A549 (cell line): ENCODE results near the gene MYO15A. TPM values are rescaled to one million over a fixed set of nuclear protein-coding genes. Genes with fewer than 3 reads are reported as not detected.

ENCODE experiments used
- ATAC-seq, 2 experiments: fragments of 200-7000 bp in 1 of 2; fragments of >200 bp in 1 of 2; cut with Nextera tagmentation in 1 of 2; cut with Tn5 transposase in 1 of 2; 3 replicates each; pipeline versions ENCODE4 v1.8.0 to v1.9.1; 2018 to 2020; ENCODE audit warnings: mild to moderate bottlenecking in 1 of 2, moderate library complexity in 1 of 2
- CTCF ChIA-PET: fragments of 300-600 bp; sonication (Branson Sonifier 250); formaldehyde crosslinking; extraction: SDS; loops from one replicate; lab custom pipeline; 2021; ENCODE audit warnings: antibody characterized with exemption, inconsistent platforms; lab: Yijun Ruan, JAX
- POLR2A ChIA-PET: fragments of 350-600 bp; formaldehyde crosslinking; extraction: SDS; loops from one replicate; lab custom pipeline; 2021; ENCODE audit warnings: antibody characterized with exemption, inconsistent platforms; lab: Yijun Ruan, JAX
- DNase-seq, 2 experiments: peaks; one replicate each; pipeline versions ENCODE4 v3.0.0 to v3.0.0-alpha.2; 2011 to 2016; ENCODE audit warnings: low read depth in 1 of 2, low spot score in 1 of 2
- FAIRE-seq: peaks from 2 replicates; lab custom pipeline; 2011; peaks lifted over from hg19 to GRCh38; lab: Jason Lieb, UNC
- H3K27ac ChIP-seq, 2 experiments: fragments of >200 bp; sonication (Bioruptor Twin); formaldehyde crosslinking; 3 replicates each; pipeline ENCODE4 v1.5.1; 2016 to 2017
- H3K4me1 ChIP-seq: fragments of >200 bp; sonication (Bioruptor Twin); formaldehyde crosslinking; 3 replicates; pipeline ENCODE4 v1.6.1; 2016
- H3K4me2 ChIP-seq: fragments of >200 bp; sonication (Bioruptor Twin); formaldehyde crosslinking; 3 replicates; pipeline ENCODE4 v1.6.1; 2016
- H3K4me3 ChIP-seq: fragments of >200 bp; sonication (Bioruptor Twin); formaldehyde crosslinking; 3 replicates; pipeline ENCODE4 v1.5.1; 2016
- H3K9me3 ChIP-seq: fragments of >200 bp; sonication (Bioruptor Twin); formaldehyde crosslinking; 3 replicates; pipeline ENCODE4 v1.6.1; 2016
- BHLHE40 ChIP-seq: IDR thresholded peaks from 2 replicates; pipeline ENCODE4 v1.6.1; 2012; ENCODE audit warnings: low read depth, low read length, inconsistent platforms
- EHMT2 ChIP-seq: fragments of 200-600 bp; sonication (generic); IDR thresholded peaks from 2 replicates; pipeline ENCODE4 v1.6.1; 2016; ENCODE audit warnings: antibody characterized with exemption, low read depth, mild to moderate bottlenecking, moderate library complexity
- ESRRA ChIP-seq: fragments of 150-350 bp; IDR thresholded peaks from 2 replicates; pipeline ENCODE4 v1.6.1; 2014; ENCODE audit warnings: mild to moderate bottlenecking, low read length, borderline replicate concordance
- FOSB ChIP-seq: fragments of 250-450 bp; sonication (Bioruptor Pico); IDR thresholded peaks from 2 replicates; pipeline ENCODE4 v1.5.0; 2020; ENCODE audit warnings: mild to moderate bottlenecking, moderate library complexity
- FOSL2 ChIP-seq, 2 experiments: fragments of 450-650 bp in 1 of 2; fragments of >200 bp in 1 of 2; sonication (Bioruptor Twin) in 1 of 2; formaldehyde crosslinking; IDR thresholded peaks; 2 replicates each; pipeline versions ENCODE4 v1.5.0 to v1.6.1; 2016 to 2020; ENCODE audit warnings: mild to moderate bottlenecking in 1 of 2, moderate library complexity in 1 of 2
- FOXS1 ChIP-seq: fragments of 250-450 bp; sonication (Bioruptor Pico); IDR thresholded peaks from 2 replicates; pipeline ENCODE4 v1.5.0; 2020; ENCODE audit warnings: mild to moderate bottlenecking, moderate library complexity
- HOXA7 ChIP-seq: fragments of 250-450 bp; sonication (Bioruptor Pico); IDR thresholded peaks from 2 replicates; pipeline ENCODE4 v1.5.0; 2020; ENCODE audit warnings: mild to moderate bottlenecking, moderate library complexity
- JUNB ChIP-seq: fragments of >200 bp; sonication (Bioruptor Twin); formaldehyde crosslinking; IDR thresholded peaks from 2 replicates; pipeline ENCODE4 v1.6.1; 2016
- KDM1A ChIP-seq: fragments of 200-600 bp; sonication (generic); IDR thresholded peaks from 2 replicates; pipeline ENCODE4 v1.6.1; 2016; ENCODE audit warnings: low read depth, mild to moderate bottlenecking
- MAFK ChIP-seq: fragments of 450-650 bp; IDR thresholded peaks from 2 replicates; pipeline ENCODE4 v1.6.1; 2014; ENCODE audit not compliant: partially characterized antibody
- RAD21 ChIP-seq, 2 experiments: fragments of >200 bp in 1 of 2; sonication (Bioruptor Twin) in 1 of 2; formaldehyde crosslinking in 1 of 2; IDR thresholded peaks in 1 of 2; conservative IDR thresholded peaks in 1 of 2; 2 replicates in 1 of 2; 3 replicates in 1 of 2; pipeline ENCODE4 v1.6.1; 2012 to 2018; ENCODE audit warnings: inconsistent platforms in 1 of 2
- RNF2 ChIP-seq: fragments of 200-600 bp; sonication (generic); IDR thresholded peaks from 2 replicates; pipeline ENCODE4 v1.6.1; 2016; ENCODE audit warnings: low read depth, mild to moderate bottlenecking, antibody characterized with exemption, moderate library complexity, borderline replicate concordance
- SMC3 ChIP-seq: fragments of >200 bp; sonication (Bioruptor Twin); formaldehyde crosslinking; IDR thresholded peaks from 3 replicates; pipeline ENCODE4 v1.6.1; 2018; ENCODE audit warnings: inconsistent platforms
- TP53 ChIP-seq: fragments of 250-450 bp; sonication (Bioruptor Pico); IDR thresholded peaks from 2 replicates; pipeline ENCODE4 v1.5.0; 2021; ENCODE audit warnings: mild to moderate bottlenecking, moderate library complexity
- ZFP36 ChIP-seq: fragments of 450-650 bp; IDR thresholded peaks from 2 replicates; pipeline ENCODE4 v1.6.1; 2014; ENCODE audit warnings: borderline replicate concordance; ENCODE audit not compliant: partially characterized antibody
- WGBS: methylation state at CpG from one replicate; pipeline ENCODE4 v1.1.6; 2017; ENCODE audit errors: missing lambda C conversion rate; 5-methylcytosine and 5-hydroxymethylcytosine counted together
- polyA plus RNA-seq, 4 experiments: library from polyadenylated mRNA; depleted of rRNA in 3 of 4; stranded (reverse); fragments of >200 nt; fragmentation: RNase III in 1 of 4; extraction: RNeasy Plus Mini Kit Qiagen cat#74134 plus additional on column Dnase treatment in 1 of 4; gene quantifications; 2 replicates in 3 of 4; 3 replicates in 1 of 4; pipeline ENCODE4 v1.2.3, GENCODE V29; 2011 to 2017
- TF ChIP-seq, protein P1 (sequence below): fragments of >200 bp; sonication (Bioruptor Twin); formaldehyde crosslinking; IDR thresholded peaks from 3 replicates; pipeline ENCODE4 v1.5.1; 2016
- TF ChIP-seq, protein P2 (sequence below): IDR thresholded peaks from 2 replicates; pipeline ENCODE4 v1.6.1; 2012
- TF ChIP-seq, protein P3 (sequence below): IDR thresholded peaks from 2 replicates; pipeline ENCODE4 v1.6.1; 2012
- TF ChIP-seq, protein P4 (sequence below): fragments of 250-450 bp; sonication (Bioruptor Pico); IDR thresholded peaks from 2 replicates; pipeline ENCODE4 v1.5.0; 2020; ENCODE audit warnings: low read depth, mild to moderate bottlenecking, moderate library complexity

Gene MYO15A
- polyA plus RNA-seq, 2 of the 4 experiments (the other 2 are of a cell fraction), result 0.22 to 0.26 TPM

DNA sequence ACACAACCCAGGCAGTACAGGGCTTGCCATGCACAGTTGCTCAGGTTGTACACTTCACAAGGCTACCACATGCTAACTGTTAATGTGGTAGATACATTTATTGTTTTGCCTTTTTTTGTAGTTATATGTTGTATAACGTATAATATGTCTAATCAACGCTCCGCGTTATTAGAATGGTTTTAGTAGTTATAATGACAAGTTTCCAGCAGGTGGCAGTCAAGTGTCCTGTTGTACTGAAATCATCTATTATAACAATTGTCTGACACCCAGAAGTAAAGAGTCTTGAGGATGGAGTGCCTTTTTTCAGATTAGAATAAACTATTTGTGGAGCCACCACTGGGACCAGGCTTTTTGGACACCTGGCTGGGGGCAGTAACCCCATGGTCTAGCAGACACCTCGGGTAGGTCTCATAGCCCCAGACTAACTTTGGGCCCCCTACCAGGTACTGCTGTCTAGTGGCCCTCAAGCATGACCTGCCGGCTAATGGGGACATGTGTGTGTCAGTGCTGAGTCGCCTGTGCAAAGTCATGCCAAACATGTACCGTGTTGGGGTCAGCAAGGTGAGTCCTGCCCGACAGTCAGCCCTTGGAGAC lies 32.8 kb downstream of the MYO15A start:
- no peak overlapping the region for H3K27ac ChIP-seq
- no peak for TF ChIP-seq EHMT2
- TF ChIP-seq, protein P1, sequence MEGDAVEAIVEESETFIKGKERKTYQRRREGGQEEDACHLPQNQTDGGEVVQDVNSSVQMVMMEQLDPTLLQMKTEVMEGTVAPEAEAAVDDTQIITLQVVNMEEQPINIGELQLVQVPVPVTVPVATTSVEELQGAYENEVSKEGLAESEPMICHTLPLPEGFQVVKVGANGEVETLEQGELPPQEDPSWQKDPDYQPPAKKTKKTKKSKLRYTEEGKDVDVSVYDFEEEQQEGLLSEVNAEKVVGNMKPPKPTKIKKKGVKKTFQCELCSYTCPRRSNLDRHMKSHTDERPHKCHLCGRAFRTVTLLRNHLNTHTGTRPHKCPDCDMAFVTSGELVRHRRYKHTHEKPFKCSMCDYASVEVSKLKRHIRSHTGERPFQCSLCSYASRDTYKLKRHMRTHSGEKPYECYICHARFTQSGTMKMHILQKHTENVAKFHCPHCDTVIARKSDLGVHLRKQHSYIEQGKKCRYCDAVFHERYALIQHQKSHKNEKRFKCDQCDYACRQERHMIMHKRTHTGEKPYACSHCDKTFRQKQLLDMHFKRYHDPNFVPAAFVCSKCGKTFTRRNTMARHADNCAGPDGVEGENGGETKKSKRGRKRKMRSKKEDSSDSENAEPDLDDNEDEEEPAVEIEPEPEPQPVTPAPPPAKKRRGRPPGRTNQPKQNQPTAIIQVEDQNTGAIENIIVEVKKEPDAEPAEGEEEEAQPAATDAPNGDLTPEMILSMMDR, result peak; percentile 79
- peak; percentile 42 for TF ChIP-seq SMC3
- peak; percentile 48 to 63; a peak in 3 of 5 replicates for TF ChIP-seq RAD21 (conservative IDR thresholded peaks at IDR 0.05 in 1 of 2, IDR thresholded peaks at IDR 0.05 in 1 of 2)
- TF ChIP-seq FOSB, result no peak
- TF ChIP-seq, protein P2, sequence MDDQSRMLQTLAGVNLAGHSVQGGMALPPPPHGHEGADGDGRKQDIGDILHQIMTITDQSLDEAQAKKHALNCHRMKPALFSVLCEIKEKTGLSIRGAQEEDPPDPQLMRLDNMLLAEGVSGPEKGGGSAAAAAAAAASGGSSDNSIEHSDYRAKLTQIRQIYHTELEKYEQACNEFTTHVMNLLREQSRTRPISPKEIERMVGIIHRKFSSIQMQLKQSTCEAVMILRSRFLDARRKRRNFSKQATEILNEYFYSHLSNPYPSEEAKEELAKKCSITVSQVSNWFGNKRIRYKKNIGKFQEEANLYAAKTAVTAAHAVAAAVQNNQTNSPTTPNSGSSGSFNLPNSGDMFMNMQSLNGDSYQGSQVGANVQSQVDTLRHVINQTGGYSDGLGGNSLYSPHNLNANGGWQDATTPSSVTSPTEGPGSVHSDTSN, result no peak
- TF ChIP-seq, all 56 proteins: peak for 3
- ChIA-PET POLR2A (no interaction called here), CTCF (interaction anchor here (0.6 to 6.5 kb wide), 32 partner anchors 11 to 122 kb away, joined by 3 to 67 read pairs (median 4); partner anchors contain the start of gene ALKBH5)
- peak; percentile 43 to 65; a peak in 4 of 6 replicates for ATAC-seq
- Histone ChIP-seq H3K4me2 (no peak overlapping the region), H3K4me3 (no peak overlapping the region), H3K4me1 (no peaks in the 10 kb centered on the region), H3K9me3 (no peaks in the 10 kb centered on the region)
- peak; percentile 98 for FAIRE-seq
- WGBS, result 9% methylated on average over 9 of the region's 9 CpGs
- peak; percentile 64 to 65 for DNase-seq

DNA sequence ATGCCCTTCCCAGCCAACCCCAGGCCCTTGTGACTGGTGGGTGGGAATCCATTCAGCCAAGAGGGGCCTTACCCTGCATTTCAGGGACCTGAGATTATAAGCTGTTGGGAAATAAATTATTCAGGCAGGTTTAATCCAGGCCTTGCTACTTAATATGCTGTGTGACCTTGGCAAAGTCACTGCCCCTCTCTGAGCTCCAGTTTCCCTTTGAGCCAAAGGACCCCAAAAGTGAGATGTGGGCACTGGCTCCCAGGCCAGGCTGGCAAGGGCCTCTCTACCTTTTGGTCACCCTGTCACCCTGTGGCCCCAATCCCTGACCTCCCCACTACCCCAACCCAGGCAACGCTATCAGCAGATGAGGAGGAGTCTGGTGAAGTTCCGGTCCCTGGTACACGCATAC lies 33.9 kb downstream of the MYO15A start:
- ChIA-PET POLR2A (no interaction called here), CTCF (interaction anchor here (0.8 to 6.5 kb wide), 19 partner anchors 11 to 94 kb away, joined by 3 to 67 read pairs (median 5); partner anchors contain the start of gene ALKBH5)
- Histone ChIP-seq H3K4me1 (no peaks in the 10 kb centered on the region), H3K9me3 (no peaks in the 10 kb centered on the region), H3K4me3 (no peak overlapping the region), H3K27ac (no peak overlapping the region), H3K4me2 (no peak overlapping the region)
- DNase-seq (no peak), FAIRE-seq (no peak), ATAC-seq (no peak)
- WGBS, result 85% methylated on average over 3 of the region's 3 CpGs
- no peak for TF ChIP-seq HOXA7 (CRISPR knock-in tag)
- TF ChIP-seq RNF2, result no peak
- no peak for TF ChIP-seq MAFK
- 0 out of 2 replicates have a peak, but pooled peaks have one; percentile 19 for TF ChIP-seq KDM1A
- TF ChIP-seq, protein P3, sequence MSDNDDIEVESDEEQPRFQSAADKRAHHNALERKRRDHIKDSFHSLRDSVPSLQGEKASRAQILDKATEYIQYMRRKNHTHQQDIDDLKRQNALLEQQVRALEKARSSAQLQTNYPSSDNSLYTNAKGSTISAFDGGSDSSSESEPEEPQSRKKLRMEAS, result no peak
- TF ChIP-seq FOXS1, result no peak
- no peak for TF ChIP-seq FOSL2 (IDR thresholded peaks at IDR 0.05)
- no peak for TF ChIP-seq FOSL2 (CRISPR knock-in tag; IDR thresholded peaks at IDR 0.05)
- no peak for TF ChIP-seq BHLHE40
- no peak for TF ChIP-seq ESRRA
- peak; percentile 55 for TF ChIP-seq ZFP36
- no peak for TF ChIP-seq TP53
- TF ChIP-seq, protein P4, sequence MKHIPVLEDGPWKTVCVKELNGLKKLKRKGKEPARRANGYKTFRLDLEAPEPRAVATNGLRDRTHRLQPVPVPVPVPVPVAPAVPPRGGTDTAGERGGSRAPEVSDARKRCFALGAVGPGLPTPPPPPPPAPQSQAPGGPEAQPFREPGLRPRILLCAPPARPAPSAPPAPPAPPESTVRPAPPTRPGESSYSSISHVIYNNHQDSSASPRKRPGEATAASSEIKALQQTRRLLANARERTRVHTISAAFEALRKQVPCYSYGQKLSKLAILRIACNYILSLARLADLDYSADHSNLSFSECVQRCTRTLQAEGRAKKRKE, result no peak
- TF ChIP-seq JUNB, result no peak
- TF ChIP-seq, protein P2, result no peak
